IMR-90 (cell line): Measurements from ENCODE around the gene REPS1. TPM values are rescaled to one million over a fixed set of nuclear protein-coding genes. Genes with fewer than 3 reads are reported as not detected.
"Not testable (repeated sequence)": the region's sequence is repeated elsewhere in the genome, so short reads cannot be mapped to it uniquely, and the experiment has no call there.

Experiments used
- ATAC-seq: fragments of 200-7000 bp; cut with Tn5 transposase; 2 replicates; pipeline ENCODE4 v1.9.1; 2020; ENCODE audit warnings: low read depth, mild to moderate bottlenecking, moderate library complexity
- BruUV-seq: library from RNA; stranded (reverse); fragments of 400-500 nt; replicated peaks from 2 replicates; lab custom pipeline; 2021; lab: Mats Ljungman, UMichigan
- CTCF ChIA-PET: fragments of 300-600 bp; formaldehyde crosslinking; extraction: SDS; loops from one replicate; lab custom pipeline; 2021; ENCODE audit warnings: antibody characterized with exemption; lab: Yijun Ruan, JAX
- POLR2A ChIA-PET: fragments of 300-600 bp; sonication (Branson Sonifier 250); formaldehyde crosslinking; loops from one replicate; lab custom pipeline; 2022; ENCODE audit warnings: antibody characterized with exemption; ENCODE audit not compliant: unreplicated experiment; lab: Charles Lee
- DNase-seq: peaks from one replicate; pipeline ENCODE4 v3.0.0; 2013
- H2AFZ ChIP-seq: replicated peaks from 2 replicates; pipeline ENCODE3; 2013; ENCODE audit warnings: low read length, mild to moderate bottlenecking; ENCODE audit not compliant: poor library complexity
- H2AK5ac ChIP-seq: 2 replicates; pipeline ENCODE4 v1.6.1; 2013; ENCODE audit warnings: low read depth, low read length, inconsistent platforms
- H2AK9ac ChIP-seq: replicated peaks from 2 replicates; pipeline ENCODE3; 2013; ENCODE audit warnings: mild to moderate bottlenecking, low read depth, low read length, moderate library complexity; ENCODE audit not compliant: poor library complexity
- H2BK120ac ChIP-seq: 2 replicates; pipeline ENCODE4 v1.6.1; 2013; ENCODE audit warnings: low read depth, low read length, inconsistent platforms
- H2BK15ac ChIP-seq: 3 replicates; pipeline ENCODE4 v1.6.1; 2013; ENCODE audit warnings: low read depth, low read length, inconsistent platforms
- H2BK20ac ChIP-seq: 2 replicates; pipeline ENCODE4 v1.6.1; 2013; ENCODE audit warnings: low read depth, mild to moderate bottlenecking, inconsistent platforms, low read length, moderate library complexity
- H2BK5ac ChIP-seq: 2 replicates; pipeline ENCODE4 v1.6.1; 2013; ENCODE audit warnings: mild to moderate bottlenecking, low read depth, low read length, inconsistent platforms; ENCODE audit not compliant: poor library complexity, severe bottlenecking
- H3K14ac ChIP-seq: replicated peaks from 2 replicates; pipeline ENCODE4 v1.6.1; 2013; ENCODE audit warnings: low read depth, low read length, inconsistent platforms
- H3K18ac ChIP-seq: 2 replicates; pipeline ENCODE4 v1.6.1; 2013; ENCODE audit warnings: low read depth, low read length, control low read depth
- H3K23ac ChIP-seq: 2 replicates; pipeline ENCODE4 v1.6.1; 2013; ENCODE audit warnings: low read depth, low read length, inconsistent platforms
- H3K27ac ChIP-seq: 2 replicates; pipeline ENCODE4 v1.5.1; 2013; ENCODE audit warnings: mild to moderate bottlenecking, control low read depth, low read length; ENCODE audit not compliant: insufficient read depth
- H3K27me3 ChIP-seq: 2 replicates; pipeline ENCODE4 v1.6.1; 2013; ENCODE audit warnings: low read length; ENCODE audit not compliant: control insufficient read depth, insufficient read depth
- H3K36me3 ChIP-seq: 2 replicates; pipeline ENCODE4 v1.6.1; 2013; ENCODE audit warnings: low read length, mixed read lengths; ENCODE audit not compliant: control insufficient read depth, insufficient read depth
- H3K4ac ChIP-seq: 2 replicates; pipeline ENCODE4 v1.6.1; 2013; ENCODE audit warnings: low read depth, low read length, inconsistent platforms
- H3K4me1 ChIP-seq: 2 replicates; pipeline ENCODE4 v1.6.1; 2013; ENCODE audit warnings: low read length, mixed read lengths; ENCODE audit not compliant: control insufficient read depth, insufficient read depth
- H3K4me2 ChIP-seq: 2 replicates; pipeline ENCODE4 v1.6.1; 2013; ENCODE audit warnings: low read depth, mild to moderate bottlenecking, control low read depth, low read length, moderate library complexity
- H3K4me3 ChIP-seq: 2 replicates; pipeline ENCODE4 v1.5.1; 2013; ENCODE audit warnings: low read depth, mild to moderate bottlenecking, control low read depth, low read length, moderate library complexity; ENCODE audit not compliant: insufficient read depth
- H3K56ac ChIP-seq: 2 replicates; pipeline ENCODE4 v1.6.1; 2013; ENCODE audit warnings: low read length, inconsistent platforms; ENCODE audit not compliant: insufficient read depth; ENCODE audit errors: extremely low read depth
- H3K79me1 ChIP-seq, 2 experiments: 2 replicates each; pipeline ENCODE4 v1.6.1; 2013; ENCODE audit warnings: low read length in 2 of 2, inconsistent platforms in 1 of 2, low read depth in 1 of 2
- H3K9ac ChIP-seq: 2 replicates; pipeline ENCODE4 v1.6.1; 2013; ENCODE audit warnings: low read depth, low read length, control low read depth
- H3K9me1 ChIP-seq: 2 replicates; pipeline ENCODE4 v1.6.1; 2013; ENCODE audit warnings: low read length, inconsistent platforms; ENCODE audit not compliant: insufficient read depth
- H3K9me3 ChIP-seq: 2 replicates; pipeline ENCODE4 v1.6.1; 2013; ENCODE audit warnings: low read length; ENCODE audit not compliant: control insufficient read depth, insufficient read depth
- H4K20me1 ChIP-seq: 2 replicates; pipeline ENCODE4 v1.6.1; 2013; ENCODE audit warnings: low read length, inconsistent platforms; ENCODE audit not compliant: insufficient read depth
- H4K5ac ChIP-seq: 2 replicates; pipeline ENCODE4 v1.6.1; 2013; ENCODE audit warnings: mild to moderate bottlenecking, low read depth, low read length, control low read depth
- H4K8ac ChIP-seq, 2 experiments: 2 replicates each; pipeline ENCODE4 v1.6.1; 2013; ENCODE audit warnings: low read depth in 2 of 2, low read length in 2 of 2, control low read depth in 1 of 2, inconsistent platforms in 1 of 2
- H4K91ac ChIP-seq: 2 replicates; pipeline ENCODE4 v1.6.1; 2013; ENCODE audit warnings: low read depth, low read length, inconsistent platforms; ENCODE audit not compliant: insufficient read depth
- BHLHE40 ChIP-seq: fragments of 150-350 bp; IDR thresholded peaks from 2 replicates; pipeline ENCODE4 v1.6.1; 2016; ENCODE audit warnings: mild to moderate bottlenecking, low read depth, low read length
- MXI1 ChIP-seq: IDR thresholded peaks from 2 replicates; pipeline ENCODE4 v1.6.1; 2012; ENCODE audit warnings: low read depth, mild to moderate bottlenecking, low read length, moderate library complexity, borderline replicate concordance
- WGBS, 2 experiments: methylation state at CpG; one replicate each; pipeline versions ENCODE4 v1.1.5 to v1.1.7; 2013; ENCODE audit warnings: missing lambda C conversion rate in 2 of 2; ENCODE audit not compliant: insufficient read length in 1 of 2; ENCODE audit errors: extremely low coverage in 2 of 2; 5-methylcytosine and 5-hydroxymethylcytosine counted together
- dilution Hi-C: fragments of 300-500 bp; cut with HindIII; formaldehyde crosslinking; loops from one replicate; pipeline ENCODE4 v1.14.3; 2018; ENCODE audit warnings: low sequenced_read_pairs; ENCODE audit not compliant: unreplicated experiment
- in situ Hi-C: fragments of 300-500 bp; cut with MboI; formaldehyde crosslinking; loops from 3 replicates; pipeline ENCODE4 v1.14.3; 2019; ENCODE audit warnings: low sequenced_read_pairs, inconsistent platforms, mixed read lengths
- intact Hi-C: fragments of 100-400 bp; cut with micrococcal nuclease; formaldehyde crosslinking; loops from 2 replicates; pipeline ENCODE4 v1.10.0; 2022
- polyA plus RNA-seq, 3 experiments: library from polyadenylated mRNA; depleted of rRNA; stranded (reverse); fragments of >200 nt; gene quantifications; 2 replicates each; pipeline ENCODE4 v1.2.3, GENCODE V29; 2012; ENCODE audit warnings: low replicate concordance in 1 of 3
- total RNA-seq: library from RNA; depleted of rRNA; stranded (reverse); fragments of >200 nt; gene quantifications from 2 replicates; pipeline ENCODE4 v1.2.3, GENCODE V29; 2012
- TF ChIP-seq, protein P1 (sequence below): conservative IDR thresholded peaks from 2 replicates; pipeline ENCODE4 v1.5.1; 2012; ENCODE audit warnings: mild to moderate bottlenecking, low read depth, low read length, improper control_type of control experiment

The REPS1 gene
- total and polyA plus RNA-seq, 2 of the 4 experiments (the other 2 are of a cell fraction): 21.9 to 24.2 TPM

DNA sequence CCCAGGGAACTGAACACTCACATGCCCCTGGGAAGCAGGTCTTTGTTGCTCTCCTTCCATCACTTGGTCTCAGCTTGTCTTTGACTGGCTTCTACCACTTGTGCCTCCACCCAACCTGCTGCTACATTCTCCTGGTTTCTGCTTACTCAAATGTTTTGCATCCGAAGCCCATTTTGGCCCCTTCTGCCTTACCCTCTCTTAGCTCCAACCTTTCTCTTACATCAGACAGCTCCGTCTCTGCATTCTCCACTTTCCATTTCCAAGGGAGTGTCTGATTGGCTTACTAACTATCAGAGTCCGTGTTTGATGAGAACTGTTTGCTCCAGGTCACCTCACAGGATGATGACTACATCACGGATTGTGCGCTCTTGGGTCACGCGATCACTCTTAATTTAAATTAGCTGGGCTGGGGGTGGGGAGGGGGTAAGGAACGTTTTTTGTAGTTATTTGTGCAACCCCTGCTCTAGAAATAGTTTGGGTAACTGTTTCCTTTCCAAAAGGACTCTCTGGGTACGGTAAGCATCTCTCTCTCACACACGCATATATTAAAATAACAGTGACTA lies 39.6 kb upstream of the REPS1 start:
- ATAC-seq (0 out of 2 replicates have a peak, but pooled peaks have one; percentile 9), DNase-seq (peak; percentile 63)
- Histone ChIP-seq H2BK5ac (no peak overlapping the region), H3K18ac (no peak overlapping the region), H3K56ac (no peak overlapping the region), H3K36me3 (no peaks in the 10 kb centered on the region), H4K20me1 (no peaks in the 10 kb centered on the region), H2AK5ac (peak overlapping the region; percentile 55; the same call in 1 of the 2 replicates), H3K9me3 (no peaks in the 10 kb centered on the region), H2AFZ (peak overlapping the region; percentile 81), H4K8ac (peak overlapping the region in 1 of 2 experiments; percentile 7; a peak in 2 of 4 replicates), H3K79me1 (peaks cover 5 to 35% of the 10 kb centered on the region in 2 experiments), H4K91ac (0 out of 2 replicates have a peak overlapping the region, but pooled peaks have one; percentile 25), H2BK20ac (0 out of 2 replicates have a peak overlapping the region, but pooled peaks have one; percentile 0), H3K9me1 (peaks cover 5% of the 10 kb centered on the region; the same call in 1 of the 2 replicates), H3K4me1 (no peaks in the 10 kb centered on the region; the same call in 1 of the 2 replicates), H2BK120ac (peak overlapping the region; percentile 15), H3K4ac (peak overlapping the region; percentile 17), H2BK15ac (peak overlapping the region; percentile 32; the same call in 1 of the 3 replicates), H3K4me3 (peak overlapping the region; percentile 98; the same call in 1 of the 2 replicates), H3K27me3 (no peaks in the 10 kb centered on the region), H2AK9ac (peak overlapping the region; percentile 74), H3K23ac (peak overlapping the region; percentile 29; the same call in 1 of the 2 replicates), H4K5ac (no peak overlapping the region), H3K9ac (0 out of 2 replicates have a peak overlapping the region, but pooled peaks have one; percentile 9), H3K14ac (peak overlapping the region; percentile 2; the same call in 1 of the 2 replicates), H3K27ac (no peak overlapping the region), H3K4me2 (peak overlapping the region; percentile 87)
- dilution Hi-C loops (no loop called here), intact Hi-C loops (no loop called here), in situ Hi-C loops (no loop called here)
- BruUV-seq: no TSS peak
- 60% methylated on average over 1 of the region's 10 CpGs; no CpG with 5 or more reads in 1 of the 2 experiments for WGBS, 2 experiments
- TF ChIP-seq BHLHE40 (0 out of 2 replicates have a peak, but pooled peaks have one; percentile 27), MXI1 (no peak)
- TF ChIP-seq, protein P1, sequence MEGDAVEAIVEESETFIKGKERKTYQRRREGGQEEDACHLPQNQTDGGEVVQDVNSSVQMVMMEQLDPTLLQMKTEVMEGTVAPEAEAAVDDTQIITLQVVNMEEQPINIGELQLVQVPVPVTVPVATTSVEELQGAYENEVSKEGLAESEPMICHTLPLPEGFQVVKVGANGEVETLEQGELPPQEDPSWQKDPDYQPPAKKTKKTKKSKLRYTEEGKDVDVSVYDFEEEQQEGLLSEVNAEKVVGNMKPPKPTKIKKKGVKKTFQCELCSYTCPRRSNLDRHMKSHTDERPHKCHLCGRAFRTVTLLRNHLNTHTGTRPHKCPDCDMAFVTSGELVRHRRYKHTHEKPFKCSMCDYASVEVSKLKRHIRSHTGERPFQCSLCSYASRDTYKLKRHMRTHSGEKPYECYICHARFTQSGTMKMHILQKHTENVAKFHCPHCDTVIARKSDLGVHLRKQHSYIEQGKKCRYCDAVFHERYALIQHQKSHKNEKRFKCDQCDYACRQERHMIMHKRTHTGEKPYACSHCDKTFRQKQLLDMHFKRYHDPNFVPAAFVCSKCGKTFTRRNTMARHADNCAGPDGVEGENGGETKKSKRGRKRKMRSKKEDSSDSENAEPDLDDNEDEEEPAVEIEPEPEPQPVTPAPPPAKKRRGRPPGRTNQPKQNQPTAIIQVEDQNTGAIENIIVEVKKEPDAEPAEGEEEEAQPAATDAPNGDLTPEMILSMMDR: no peak
- ChIA-PET POLR2A (interaction anchor here (0.5 to 0.6 kb wide), 2 partner anchors 36 to 137 kb away, joined by 3 to 9 read pairs; no protein-coding TSS in a partner anchor), CTCF (no interaction called here)

DNA sequence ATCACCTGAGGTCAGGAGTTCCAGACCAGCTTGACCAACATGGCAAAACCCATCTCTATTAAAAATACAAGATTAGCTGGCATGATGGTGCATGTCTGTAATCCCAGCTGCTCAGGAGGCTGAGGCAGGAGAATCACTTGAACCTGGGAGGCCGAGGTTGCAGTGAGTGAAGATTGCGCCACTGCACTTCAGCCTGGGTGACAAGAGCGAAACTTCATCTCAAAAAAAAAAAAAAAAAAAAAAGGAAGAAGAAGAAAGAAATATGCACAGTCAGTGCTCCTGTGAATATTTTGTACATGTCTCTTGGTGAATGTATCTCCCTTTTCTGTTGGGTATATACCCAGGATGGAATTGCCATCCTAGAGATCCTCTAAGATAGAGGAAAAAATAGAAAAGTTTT lies 37.4 kb upstream of the REPS1 start:
- H2BK20ac ChIP-seq, H3K9me1 ChIP-seq, H2BK120ac ChIP-seq, H3K36me3 ChIP-seq, H3K14ac ChIP-seq, H3K9me3 ChIP-seq, H3K27ac ChIP-seq, H2BK5ac ChIP-seq, H4K20me1 ChIP-seq, H2AK9ac ChIP-seq, in situ Hi-C loops, H3K23ac ChIP-seq, H3K9ac ChIP-seq, H4K5ac ChIP-seq, H3K4me3 ChIP-seq, CTCF ChIA-PET, BruUV-seq, H3K56ac ChIP-seq, ATAC-seq, intact Hi-C loops, H3K27me3 ChIP-seq, H4K91ac ChIP-seq, DNase-seq, H2AFZ ChIP-seq, H3K18ac ChIP-seq, dilution Hi-C loops, H3K4me1 ChIP-seq, H2BK15ac ChIP-seq, H3K4ac ChIP-seq, H2AK5ac ChIP-seq, H4K8ac ChIP-seq, H3K4me2 ChIP-seq: not testable (repeated sequence)
- H3K79me1 ChIP-seq: peaks cover 5 to 24% of the 10 kb centered on the region in 2 experiments; a peak in 3 of 4 replicates
- POLR2A ChIA-PET: interaction anchor here (0.7 kb wide), 1 partner anchor 30 kb away, joined by 8 read pairs; no protein-coding TSS in a partner anchor
- WGBS, 2 experiments: 100% methylated on average over 2 of the region's 3 CpGs; no CpG with 5 or more reads in 1 of the 2 experiments
